Prostate gland (tissue), 2 donors: ENCODE data around the gene GPS1. TPM values are rescaled to one million over a fixed set of nuclear protein-coding genes. Genes with fewer than 3 reads are reported as not detected.

Experiments used
- DNase-seq: peaks from one replicate; pipeline ENCODE4 v3.0.0-alpha.2; 2019; ENCODE audit warnings: low spot score
- H3K27ac ChIP-seq, 2 donors: fragments of 200-600 bp; sonication (generic); 2 replicates each; pipeline ENCODE4 v1.5.1; 2017 to 2019
- H3K27me3 ChIP-seq: fragments of 200-600 bp; sonication (generic); replicated peaks from 2 replicates; pipeline ENCODE4 v1.5.1; 2019; ENCODE audit not compliant: insufficient read depth
- H3K36me3 ChIP-seq, 2 donors: fragments of 200-600 bp; sonication (generic); 1 replicate in 1 of 2; 2 replicates in 1 of 2; pipeline versions ENCODE4 v1.5.1 to v1.8.1; 2017 to 2019
- H3K4me1 ChIP-seq: fragments of 200-600 bp; sonication (generic); replicated peaks from 2 replicates; pipeline ENCODE4 v1.5.1; 2019
- H3K4me3 ChIP-seq, 2 donors: fragments of 200-600 bp; sonication (generic); 2 replicates each; pipeline ENCODE4 v1.5.1; 2017 to 2019
- H3K9me3 ChIP-seq: fragments of 200-600 bp; sonication (generic); 2 replicates; pipeline ENCODE4 v1.5.1; 2017
- CTCF ChIP-seq, 4 experiments: fragments of 200-600 bp in 2 of 4; fragments of 450-650 bp in 2 of 4; sonication (generic) in 2 of 4; IDR thresholded peaks; 1 replicate in 3 of 4; 2 replicates in 1 of 4; pipeline ENCODE4 v1.5.1; 2016 to 2019; ENCODE audit warnings: antibody characterized with exemption in 4 of 4, mild to moderate bottlenecking in 2 of 4, moderate library complexity in 2 of 4
- POLR2A ChIP-seq: fragments of 450-650 bp; IDR thresholded peaks from one replicate; pipeline ENCODE4 v1.6.1; 2016; ENCODE audit warnings: antibody characterized with exemption, mild to moderate bottlenecking
- POLR2AphosphoS5 ChIP-seq: sonication (generic); formaldehyde crosslinking; IDR thresholded peaks from one replicate; pipeline ENCODE4 v1.6.1; 2017; ENCODE audit warnings: antibody characterized with exemption
- WGBS: methylation state at CpG from one replicate; pipeline ENCODE4 v1.1.5; 2018; 5-methylcytosine and 5-hydroxymethylcytosine counted together
- intact Hi-C: fragments of 100-400 bp; cut with DNase I; formaldehyde crosslinking; loops from one replicate; pipeline ENCODE4 v1.14.2; 2022
- total RNA-seq, 2 donors: library from RNA; depleted of rRNA; stranded (reverse); fragments of >200 nt; gene quantifications; one replicate each; pipeline ENCODE4 v1.1.0, GENCODE V29; 2016

GPS1 gene
- total RNA-seq, 2 donors from 2014 or later = 163 to 182 TPM

- H3K27ac ChIP-seq = peak overlapping the region in 1 of 2 donors; percentile 35
- intact Hi-C loops = no loop called here
- no peak for TF ChIP-seq CTCF (IDR thresholded peaks at IDR 0.05)
- TF ChIP-seq POLR2A = no peak
- no peak for TF ChIP-seq POLR2AphosphoS5
- no peaks in the 10 kb centered on the region for H3K27me3 ChIP-seq
- peaks cover 17% of the 10 kb centered on the region for H3K4me1 ChIP-seq
- H3K9me3 ChIP-seq = no peaks in the 10 kb centered on the region
- H3K4me3 ChIP-seq = no peak overlapping the region
- peaks cover 14 to 40% of the 10 kb centered on the region in 2 donors for H3K36me3 ChIP-seq
- no peak for DNase-seq
- WGBS = 77% methylated on average over 10 of the region's 10 CpGs
Observed at GRCh38 chr17:82058855-82059249, 7.2 kb downstream of the GPS1 start.

GRCh38 chr17:82059272-82060000 lies 7.7 kb downstream of the GPS1 start:
- Histone ChIP-seq H3K27me3 (no peaks in the 10 kb centered on the region), H3K9me3 (no peaks in the 10 kb centered on the region), H3K4me1 (peaks cover 18% of the 10 kb centered on the region), H3K27ac (peak overlapping the region in 1 of 2 donors; percentile 35), H3K4me3 (no peak overlapping the region), H3K36me3 (peaks cover 11 to 34% of the 10 kb centered on the region in 2 donors)
- intact Hi-C loops = no loop called here
- 72% methylated on average over 19 of the region's 19 CpGs for WGBS
- DNase-seq = no peak
- TF ChIP-seq POLR2A (no peak), CTCF (IDR thresholded peaks at IDR 0.05) (no peak), POLR2AphosphoS5 (no peak)

DNA sequence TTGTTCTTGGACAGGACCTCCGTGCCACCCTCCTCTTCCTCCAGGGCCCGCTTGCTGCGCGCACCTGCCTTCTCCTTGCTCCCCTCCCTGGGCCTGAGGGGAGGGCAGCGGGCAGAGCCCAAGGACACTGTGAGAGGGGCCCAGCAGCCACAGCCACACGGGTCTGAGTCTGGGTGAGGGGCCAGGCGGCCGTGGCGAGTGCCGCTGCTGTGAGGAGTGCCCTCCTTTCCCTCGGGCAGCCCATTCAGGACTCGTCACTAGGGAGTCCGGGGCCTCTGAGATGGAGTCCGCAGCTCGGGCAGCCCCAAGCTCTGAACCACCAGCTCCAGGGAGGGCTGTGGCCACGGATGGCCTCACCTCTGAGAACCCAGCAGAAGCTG lies 8.3 kb downstream of the GPS1 start:
- Histone ChIP-seq H3K4me1 (peaks cover 20% of the 10 kb centered on the region), H3K36me3 (peaks cover 7 to 28% of the 10 kb centered on the region in 2 donors), H3K4me3 (no peak overlapping the region), H3K27ac (peak overlapping the region in 1 of 2 donors; percentile 35), H3K27me3 (no peaks in the 10 kb centered on the region), H3K9me3 (no peaks in the 10 kb centered on the region)
- intact Hi-C loops = no loop called here
- no peak for DNase-seq
- 80% methylated on average over 15 of the region's 16 CpGs for WGBS
- no peak for TF ChIP-seq POLR2A
- no peak for TF ChIP-seq CTCF (IDR thresholded peaks at IDR 0.05)
- no peak for TF ChIP-seq POLR2AphosphoS5

- no peaks in the 10 kb centered on the region for H3K27me3 ChIP-seq
- TF ChIP-seq POLR2A (no peak), CTCF (IDR thresholded peaks at IDR 0.05) (no peak), POLR2AphosphoS5 (no peak)
- no peak for DNase-seq
- no peak overlapping the region for H3K4me3 ChIP-seq
- H3K27ac ChIP-seq = peak overlapping the region in 1 of 2 donors; percentile 85
- WGBS = 92% methylated on average over 13 of the region's 14 CpGs
- peaks cover 20% of the 10 kb centered on the region for H3K4me1 ChIP-seq
- no peaks in the 10 kb centered on the region for H3K9me3 ChIP-seq
- intact Hi-C loops = no loop called here
- peaks cover 7 to 24% of the 10 kb centered on the region in 2 donors for H3K36me3 ChIP-seq
Observed at GRCh38 chr17:82060614-82061013, 8.9 kb downstream of the GPS1 start.
